HEK293 (cell line): ENCODE results near the gene ZBED4.
A peak's percentile ranks its signal among the peaks of the same experiment; 100 is the strongest.

Experiments
- CTCF ChIA-PET: fragments of 350-600 bp; formaldehyde crosslinking; extraction: SDS; loops from one replicate; lab custom pipeline; 2021; ENCODE audit warnings: antibody characterized with exemption; lab: Yijun Ruan, JAX
- POLR2A ChIA-PET: fragments of 300-600 bp; formaldehyde crosslinking; extraction: SDS; loops from one replicate; lab custom pipeline; 2020; ENCODE audit warnings: antibody characterized with exemption, inconsistent platforms; lab: Yijun Ruan, JAX
- H3K27ac ChIP-seq: fragments of 200-500 bp; sonication (Bioruptor generic); 2 replicates; pipeline ENCODE4 v1.5.1; 2014; ENCODE audit warnings: low read depth, low read length, control low read depth, inconsistent platforms; ENCODE audit errors: extremely low read depth
- H3K36me3 ChIP-seq, 2 experiments: fragments of 200-500 bp in 1 of 2; sonication (Bioruptor generic) in 1 of 2; 1 replicate in 1 of 2; 2 replicates in 1 of 2; pipeline ENCODE4 v1.5.1; 2014 to 2017; ENCODE audit warnings: inconsistent platforms in 2 of 2, low read length in 2 of 2; ENCODE audit not compliant: control insufficient read depth in 2 of 2, insufficient read depth in 1 of 2
- H3K4me1 ChIP-seq: fragments of 200-500 bp; sonication (Bioruptor generic); 2 replicates; pipeline ENCODE4 v1.5.1; 2014; ENCODE audit warnings: mild to moderate bottlenecking, low read length, inconsistent platforms; ENCODE audit not compliant: control insufficient read depth, insufficient read depth
- H3K4me3 ChIP-seq: 2 replicates; pipeline ENCODE4 v1.5.1; 2011; ENCODE audit warnings: low read depth, mild to moderate bottlenecking, control low read depth, low read length, moderate library complexity
- H3K9me3 ChIP-seq: fragments of 200-500 bp; sonication (Bioruptor generic); 2 replicates; pipeline ENCODE4 v1.5.1; 2014; ENCODE audit warnings: low read depth, low read length, inconsistent platforms; ENCODE audit not compliant: control insufficient read depth, insufficient read depth
- BCL11A ChIP-seq: fragments of 450-650 bp; formaldehyde crosslinking; IDR thresholded peaks from 2 replicates; pipeline ENCODE4 v1.5.1; 2016; ENCODE audit warnings: low read depth, missing biosample characterization, missing genetic modification characterization
- BCL11B ChIP-seq: fragments of 450-650 bp; formaldehyde crosslinking; IDR thresholded peaks from 2 replicates; pipeline ENCODE4 v1.5.1; 2016; ENCODE audit warnings: low read depth, missing biosample characterization, missing genetic modification characterization
- GLIS1 ChIP-seq: fragments of 450-650 bp; formaldehyde crosslinking; IDR thresholded peaks from 2 replicates; pipeline ENCODE4 v1.5.1; 2016; ENCODE audit warnings: missing biosample characterization, missing genetic modification characterization
- KLF1 ChIP-seq: fragments of 450-650 bp; formaldehyde crosslinking; IDR thresholded peaks from 2 replicates; pipeline ENCODE4 v1.5.1; 2016; ENCODE audit warnings: missing biosample characterization, missing genetic modification characterization
- MEIS1 ChIP-seq: sonication (generic); formaldehyde crosslinking; IDR thresholded peaks from 2 replicates; pipeline ENCODE4 v1.8.1; 2022; ENCODE audit warnings: missing genetic modification reagents, mild to moderate bottlenecking, borderline replicate concordance
- SP3 ChIP-seq: fragments of 450-650 bp; formaldehyde crosslinking; IDR thresholded peaks from 2 replicates; pipeline ENCODE4 v1.5.1; 2016; ENCODE audit warnings: missing biosample characterization, missing genetic modification characterization
- TRIM28 ChIP-seq: IDR thresholded peaks from 2 replicates; pipeline ENCODE4 v1.6.1; 2011; ENCODE audit warnings: low read length, control low read depth, borderline replicate concordance
- YY1 ChIP-seq: fragments of 450-650 bp; formaldehyde crosslinking; IDR thresholded peaks from 2 replicates; pipeline ENCODE4 v1.5.1; 2018; ENCODE audit warnings: missing biosample characterization, missing genetic modification characterization
- ZFP41 ChIP-seq: fragments of 450-650 bp; formaldehyde crosslinking; IDR thresholded peaks from 2 replicates; pipeline ENCODE4 v1.5.1; 2016; ENCODE audit warnings: missing biosample characterization, missing genetic modification characterization, borderline replicate concordance
- ZNF10 ChIP-seq: fragments of 450-650 bp; formaldehyde crosslinking; IDR thresholded peaks from 2 replicates; pipeline ENCODE4 v1.5.1; 2017; ENCODE audit warnings: missing biosample characterization, missing genetic modification characterization
- ZNF132 ChIP-seq: fragments of 450-650 bp; formaldehyde crosslinking; IDR thresholded peaks from 2 replicates; pipeline ENCODE4 v1.5.1; 2017; ENCODE audit warnings: missing biosample characterization, missing genetic modification characterization, borderline replicate concordance
- ZNF133 ChIP-seq: fragments of 450-650 bp; formaldehyde crosslinking; IDR thresholded peaks from 2 replicates; pipeline ENCODE4 v1.5.1; 2016; ENCODE audit warnings: missing biosample characterization, missing genetic modification characterization
- ZNF155 ChIP-seq: fragments of 450-650 bp; formaldehyde crosslinking; IDR thresholded peaks from 2 replicates; pipeline ENCODE4 v1.5.1; 2016; ENCODE audit warnings: missing biosample characterization, missing genetic modification characterization
- ZNF16 ChIP-seq: fragments of 450-650 bp; formaldehyde crosslinking; IDR thresholded peaks from 2 replicates; pipeline ENCODE4 v1.5.1; 2016; ENCODE audit warnings: low read depth, missing biosample characterization, missing genetic modification characterization
- ZNF23 ChIP-seq: fragments of 450-650 bp; formaldehyde crosslinking; IDR thresholded peaks from 2 replicates; pipeline ENCODE4 v1.5.1; 2016; ENCODE audit warnings: missing biosample characterization, missing genetic modification characterization, borderline replicate concordance
- ZNF239 ChIP-seq: fragments of 450-650 bp; formaldehyde crosslinking; IDR thresholded peaks from 2 replicates; pipeline ENCODE4 v1.5.1; 2016; ENCODE audit warnings: missing biosample characterization, missing genetic modification characterization
- ZNF248 ChIP-seq: fragments of 450-650 bp; formaldehyde crosslinking; IDR thresholded peaks from 2 replicates; pipeline ENCODE4 v1.5.1; 2017; ENCODE audit warnings: missing biosample characterization, missing genetic modification characterization
- ZNF274 ChIP-seq, 2 experiments: fragments of 200-500 bp in 1 of 2; fragments of 450-650 bp in 1 of 2; sonication (Bioruptor generic) in 1 of 2; formaldehyde crosslinking in 1 of 2; IDR thresholded peaks; 2 replicates each; pipeline versions ENCODE4 v1.5.1 to v1.6.1; 2014 to 2016; ENCODE audit warnings: borderline replicate concordance in 1 of 2, inconsistent platforms in 1 of 2, low read length in 1 of 2, missing biosample characterization in 1 of 2, missing genetic modification characterization in 1 of 2
- ZNF292 ChIP-seq: fragments of 450-650 bp; formaldehyde crosslinking; IDR thresholded peaks from 2 replicates; pipeline ENCODE4 v1.5.1; 2016; ENCODE audit warnings: low read depth, missing biosample characterization, missing genetic modification characterization, borderline replicate concordance
- ZNF350 ChIP-seq: fragments of 450-650 bp; formaldehyde crosslinking; IDR thresholded peaks from 2 replicates; pipeline ENCODE4 v1.5.0; 2017; ENCODE audit warnings: missing biosample characterization, mild to moderate bottlenecking, missing genetic modification characterization
- ZNF366 ChIP-seq: fragments of 450-650 bp; formaldehyde crosslinking; conservative IDR thresholded peaks from 2 replicates; pipeline ENCODE4 v1.5.1; 2016; ENCODE audit warnings: missing biosample characterization, missing genetic modification characterization
- ZNF423 ChIP-seq: fragments of 450-650 bp; formaldehyde crosslinking; IDR thresholded peaks from 2 replicates; pipeline ENCODE4 v1.5.1; 2016; ENCODE audit warnings: missing biosample characterization, missing genetic modification characterization
- ZNF830 ChIP-seq: fragments of 450-650 bp; IDR thresholded peaks from 2 replicates; pipeline ENCODE4 v1.5.0; 2018; ENCODE audit warnings: missing biosample characterization, missing genetic modification characterization, low read depth, mild to moderate bottlenecking, moderate library complexity
- TF ChIP-seq, protein P1 (sequence below): fragments of 450-650 bp; formaldehyde crosslinking; IDR thresholded peaks from 2 replicates; pipeline ENCODE4 v1.5.1; 2016; ENCODE audit warnings: missing biosample characterization, missing genetic modification characterization
- TF ChIP-seq, protein P2 (sequence below): fragments of 450-650 bp; formaldehyde crosslinking; IDR thresholded peaks from 2 replicates; pipeline ENCODE4 v1.5.1; 2016; ENCODE audit warnings: missing biosample characterization, missing genetic modification characterization
- TF ChIP-seq, protein P3 (sequence below): fragments of 450-650 bp; formaldehyde crosslinking; IDR thresholded peaks from 2 replicates; pipeline ENCODE4 v1.5.1; 2016; ENCODE audit warnings: missing biosample characterization, missing genetic modification characterization, low read depth
- TF ChIP-seq, protein P4 (sequence below): fragments of 450-650 bp; IDR thresholded peaks from 2 replicates; pipeline ENCODE4 v1.5.1; 2018; ENCODE audit warnings: missing biosample characterization, missing genetic modification characterization

Gene ZBED4, protein sequence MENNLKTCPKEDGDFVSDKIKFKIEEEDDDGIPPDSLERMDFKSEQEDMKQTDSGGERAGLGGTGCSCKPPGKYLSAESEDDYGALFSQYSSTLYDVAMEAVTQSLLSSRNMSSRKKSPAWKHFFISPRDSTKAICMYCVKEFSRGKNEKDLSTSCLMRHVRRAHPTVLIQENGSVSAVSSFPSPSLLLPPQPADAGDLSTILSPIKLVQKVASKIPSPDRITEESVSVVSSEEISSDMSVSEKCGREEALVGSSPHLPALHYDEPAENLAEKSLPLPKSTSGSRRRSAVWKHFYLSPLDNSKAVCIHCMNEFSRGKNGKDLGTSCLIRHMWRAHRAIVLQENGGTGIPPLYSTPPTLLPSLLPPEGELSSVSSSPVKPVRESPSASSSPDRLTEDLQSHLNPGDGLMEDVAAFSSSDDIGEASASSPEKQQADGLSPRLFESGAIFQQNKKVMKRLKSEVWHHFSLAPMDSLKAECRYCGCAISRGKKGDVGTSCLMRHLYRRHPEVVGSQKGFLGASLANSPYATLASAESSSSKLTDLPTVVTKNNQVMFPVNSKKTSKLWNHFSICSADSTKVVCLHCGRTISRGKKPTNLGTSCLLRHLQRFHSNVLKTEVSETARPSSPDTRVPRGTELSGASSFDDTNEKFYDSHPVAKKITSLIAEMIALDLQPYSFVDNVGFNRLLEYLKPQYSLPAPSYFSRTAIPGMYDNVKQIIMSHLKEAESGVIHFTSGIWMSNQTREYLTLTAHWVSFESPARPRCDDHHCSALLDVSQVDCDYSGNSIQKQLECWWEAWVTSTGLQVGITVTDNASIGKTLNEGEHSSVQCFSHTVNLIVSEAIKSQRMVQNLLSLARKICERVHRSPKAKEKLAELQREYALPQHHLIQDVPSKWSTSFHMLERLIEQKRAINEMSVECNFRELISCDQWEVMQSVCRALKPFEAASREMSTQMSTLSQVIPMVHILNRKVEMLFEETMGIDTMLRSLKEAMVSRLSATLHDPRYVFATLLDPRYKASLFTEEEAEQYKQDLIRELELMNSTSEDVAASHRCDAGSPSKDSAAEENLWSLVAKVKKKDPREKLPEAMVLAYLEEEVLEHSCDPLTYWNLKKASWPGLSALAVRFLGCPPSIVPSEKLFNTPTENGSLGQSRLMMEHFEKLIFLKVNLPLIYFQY

DNA sequence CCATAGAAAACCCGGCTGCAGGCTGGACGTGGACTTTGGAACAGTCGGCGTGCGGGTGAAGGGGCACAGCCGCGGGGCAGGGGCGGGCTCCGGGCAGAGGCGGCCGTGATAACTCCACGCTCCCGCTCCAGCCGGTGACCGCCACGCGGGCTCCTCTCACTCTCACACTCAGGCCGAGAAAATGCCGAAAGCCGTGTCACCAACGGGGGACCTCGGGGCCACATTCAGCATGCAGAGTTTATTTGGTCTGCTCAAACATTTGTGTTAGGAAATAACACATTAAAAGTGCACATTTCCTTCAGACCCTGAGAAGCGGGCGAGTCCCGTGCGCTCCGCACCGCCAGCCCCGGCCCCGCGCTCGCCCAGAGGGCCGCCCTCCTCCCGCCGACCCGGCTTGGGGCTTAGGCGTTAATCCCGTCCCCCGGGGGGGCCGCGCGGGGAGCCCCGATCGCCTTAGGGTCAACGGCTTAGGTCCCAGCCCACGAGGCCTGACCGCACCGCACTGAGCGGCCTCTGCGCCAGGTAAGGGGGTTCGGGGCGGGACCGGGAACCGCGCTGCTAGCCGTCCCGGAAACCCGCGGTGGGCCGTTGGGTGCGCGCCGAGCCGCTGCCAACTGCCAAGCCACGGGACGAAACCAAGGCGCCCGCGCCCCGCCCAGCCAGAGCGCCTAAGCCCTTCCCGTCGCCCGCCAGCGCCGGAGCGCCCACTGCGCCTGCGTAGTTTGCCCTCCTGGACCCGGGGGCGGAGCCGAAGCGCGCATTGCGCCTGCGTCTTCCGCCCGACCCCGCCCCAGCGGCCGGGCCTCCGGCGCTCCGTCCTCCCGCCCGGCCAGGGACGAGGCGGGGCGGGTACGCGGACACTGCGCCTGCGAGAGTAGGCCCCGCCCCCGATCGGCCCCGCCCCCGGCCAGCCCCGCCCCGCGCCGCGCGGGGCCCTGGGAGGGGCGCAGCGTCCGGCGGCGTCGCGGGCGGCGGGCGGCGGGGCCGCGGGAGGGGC lies at the start of gene ZBED4:
Gene ZBED4, plus strand, starts transcription at position 947 of the 997 bp plus-strand sequence. CDS start 29,819 bp downstream, outside the sequence.
- ChIA-PET POLR2A (interaction anchor here (0.8 kb wide), 1 partner anchor 27 kb away, joined by 3 read pairs; no protein-coding TSS in a partner anchor), CTCF (no interaction called here)
- H3K36me3 ChIP-seq = peaks cover 0 to 8% of the 10 kb centered on the region in 2 experiments; a peak in 1 of 3 replicates
- peaks cover 8% of the 10 kb centered on the region for H3K4me1 ChIP-seq
- no peaks in the 10 kb centered on the region for H3K9me3 ChIP-seq
- peak within 1 kb of the TSS; percentile 90 for H3K27ac ChIP-seq
- peak within 1 kb of the TSS; percentile 82 for H3K4me3 ChIP-seq
- no peak for TF ChIP-seq MEIS1 (CRISPR knock-in tag)
- no peak for TF ChIP-seq ZNF132
- no peak for TF ChIP-seq ZNF350 (tag by site-specific recombination)
- TF ChIP-seq ZNF23 (tag by site-specific recombination) = no peak
- no peak for TF ChIP-seq ZNF292
- peak; percentile 79 for TF ChIP-seq GLIS1 (tag by site-specific recombination)
- peak; percentile 44; the same call in 1 of the 2 replicates for TF ChIP-seq YY1 (tag by site-specific recombination)
- TF ChIP-seq TRIM28 = no peak
- peak; percentile 63 for TF ChIP-seq KLF1 (tag by site-specific recombination)
- TF ChIP-seq ZFP41 (tag by site-specific recombination) = no peak
- TF ChIP-seq ZNF274 (IDR thresholded peaks at IDR 0.05; ENCODE audit: low read length) = no peak
- TF ChIP-seq ZNF274 (tag by site-specific recombination; IDR thresholded peaks at IDR 0.05; ENCODE audit: borderline replicate concordance) = no peak
- TF ChIP-seq, protein P1, sequence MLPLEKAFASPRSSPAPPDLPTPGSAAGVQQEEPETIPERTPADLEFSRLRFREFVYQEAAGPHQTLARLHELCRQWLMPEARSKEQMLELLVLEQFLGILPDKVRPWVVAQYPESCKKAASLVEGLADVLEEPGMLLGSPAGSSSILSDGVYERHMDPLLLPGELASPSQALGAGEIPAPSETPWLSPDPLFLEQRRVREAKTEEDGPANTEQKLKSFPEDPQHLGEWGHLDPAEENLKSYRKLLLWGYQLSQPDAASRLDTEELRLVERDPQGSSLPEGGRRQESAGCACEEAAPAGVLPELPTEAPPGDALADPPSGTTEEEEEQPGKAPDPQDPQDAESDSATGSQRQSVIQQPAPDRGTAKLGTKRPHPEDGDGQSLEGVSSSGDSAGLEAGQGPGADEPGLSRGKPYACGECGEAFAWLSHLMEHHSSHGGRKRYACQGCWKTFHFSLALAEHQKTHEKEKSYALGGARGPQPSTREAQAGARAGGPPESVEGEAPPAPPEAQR (tag by site-specific recombination) = no peak; the same call in 1 of the 2 replicates
- TF ChIP-seq, protein P2, sequence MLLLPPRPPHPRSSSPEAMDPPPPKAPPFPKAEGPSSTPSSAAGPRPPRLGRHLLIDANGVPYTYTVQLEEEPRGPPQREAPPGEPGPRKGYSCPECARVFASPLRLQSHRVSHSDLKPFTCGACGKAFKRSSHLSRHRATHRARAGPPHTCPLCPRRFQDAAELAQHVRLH (tag by site-specific recombination) = no peak
- no peak for TF ChIP-seq ZNF366
- TF ChIP-seq, protein P3, sequence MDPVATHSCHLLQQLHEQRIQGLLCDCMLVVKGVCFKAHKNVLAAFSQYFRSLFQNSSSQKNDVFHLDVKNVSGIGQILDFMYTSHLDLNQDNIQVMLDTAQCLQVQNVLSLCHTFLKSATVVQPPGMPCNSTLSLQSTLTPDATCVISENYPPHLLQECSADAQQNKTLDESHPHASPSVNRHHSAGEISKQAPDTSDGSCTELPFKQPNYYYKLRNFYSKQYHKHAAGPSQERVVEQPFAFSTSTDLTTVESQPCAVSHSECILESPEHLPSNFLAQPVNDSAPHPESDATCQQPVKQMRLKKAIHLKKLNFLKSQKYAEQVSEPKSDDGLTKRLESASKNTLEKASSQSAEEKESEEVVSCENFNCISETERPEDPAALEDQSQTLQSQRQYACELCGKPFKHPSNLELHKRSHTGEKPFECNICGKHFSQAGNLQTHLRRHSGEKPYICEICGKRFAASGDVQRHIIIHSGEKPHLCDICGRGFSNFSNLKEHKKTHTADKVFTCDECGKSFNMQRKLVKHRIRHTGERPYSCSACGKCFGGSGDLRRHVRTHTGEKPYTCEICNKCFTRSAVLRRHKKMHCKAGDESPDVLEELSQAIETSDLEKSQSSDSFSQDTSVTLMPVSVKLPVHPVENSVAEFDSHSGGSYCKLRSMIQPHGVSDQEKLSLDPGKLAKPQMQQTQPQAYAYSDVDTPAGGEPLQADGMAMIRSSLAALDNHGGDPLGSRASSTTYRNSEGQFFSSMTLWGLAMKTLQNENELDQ (tag by site-specific recombination) = no peak
- TF ChIP-seq ZNF248 (tag by site-specific recombination) = no peak
- TF ChIP-seq BCL11B (tag by site-specific recombination) = peak; percentile 66
- TF ChIP-seq, protein P4, sequence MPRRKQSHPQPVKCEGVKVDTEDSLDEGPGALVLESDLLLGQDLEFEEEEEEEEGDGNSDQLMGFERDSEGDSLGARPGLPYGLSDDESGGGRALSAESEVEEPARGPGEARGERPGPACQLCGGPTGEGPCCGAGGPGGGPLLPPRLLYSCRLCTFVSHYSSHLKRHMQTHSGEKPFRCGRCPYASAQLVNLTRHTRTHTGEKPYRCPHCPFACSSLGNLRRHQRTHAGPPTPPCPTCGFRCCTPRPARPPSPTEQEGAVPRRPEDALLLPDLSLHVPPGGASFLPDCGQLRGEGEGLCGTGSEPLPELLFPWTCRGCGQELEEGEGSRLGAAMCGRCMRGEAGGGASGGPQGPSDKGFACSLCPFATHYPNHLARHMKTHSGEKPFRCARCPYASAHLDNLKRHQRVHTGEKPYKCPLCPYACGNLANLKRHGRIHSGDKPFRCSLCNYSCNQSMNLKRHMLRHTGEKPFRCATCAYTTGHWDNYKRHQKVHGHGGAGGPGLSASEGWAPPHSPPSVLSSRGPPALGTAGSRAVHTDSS (tag by site-specific recombination) = no peak
- 0 out of 2 replicates have a peak, but pooled peaks have one; percentile 30 for TF ChIP-seq ZNF10
- TF ChIP-seq BCL11A (tag by site-specific recombination) = no peak
- TF ChIP-seq ZNF423 (tag by site-specific recombination) = peak; percentile 95
- TF ChIP-seq ZNF239 (tag by site-specific recombination) = no peak
- peak; percentile 60 for TF ChIP-seq SP3 (tag by site-specific recombination)
- no peak for TF ChIP-seq ZNF16 (tag by site-specific recombination)
- no peak for TF ChIP-seq ZNF133
- no peak for TF ChIP-seq ZNF830 (tag by site-specific recombination)
- TF ChIP-seq ZNF155 = no peak
